Measurements from ENCODE around the gene LRIT1. TPM values are rescaled to one million over a fixed set of nuclear protein-coding genes. Genes with fewer than 3 reads are reported as not detected.

The LRIT1 gene
- total RNA-seq, 4 donors from 2014 or later, result 0.19 to 0.34 TPM; not detected in 2

GRCh38 chr10:84198206-84198915 is 43.0 kb downstream of the LRIT1 start:
- H3K27ac ChIP-seq, result no peak overlapping the region

GRCh38 chr10:84197643-84198042 is 43.7 kb downstream of the LRIT1 start:
- no peaks in the 10 kb centered on the region for H3K9me3 ChIP-seq
- H3K27me3 ChIP-seq, result peaks cover 0 to 35% (median 6%) of the 10 kb centered on the region in 4 donors
- peaks cover 0 to 16% (median 0%) of the 10 kb centered on the region in 3 donors for H3K36me3 ChIP-seq
- H3K27ac ChIP-seq, result no peak overlapping the region
- H3K4me3 ChIP-seq, result no peak overlapping the region
- 49 to 100% methylated on average over 1 to 3 of the region's 5 CpGs for WGBS, 2 donors
- TF ChIP-seq CTCF (IDR thresholded peaks at IDR 0.05), result no peak
- no peak for TF ChIP-seq POLR2A (IDR thresholded peaks at IDR 0.05)
- intact Hi-C loops (cut with DNase I), result no loop called here
- H3K4me1 ChIP-seq, result peaks cover 0 to 41% (median 10%) of the 10 kb centered on the region in 3 donors
- no peak for DNase-seq

More at GRCh38 chr10:84198206-84198915, 43.0 kb downstream of the LRIT1 start:
- no peaks in the 10 kb centered on the region for H3K9me3 ChIP-seq
- 82 to 90% methylated on average over 6 to 7 of the region's 7 CpGs for WGBS, 2 donors
- no peak for DNase-seq
- no peak for TF ChIP-seq POLR2A (IDR thresholded peaks at IDR 0.05)
- no peak for TF ChIP-seq CTCF (IDR thresholded peaks at IDR 0.05)
- H3K27me3 ChIP-seq, result peaks cover 0 to 28% (median 6%) of the 10 kb centered on the region in 4 donors
- peaks cover 0 to 16% (median 0%) of the 10 kb centered on the region in 3 donors for H3K36me3 ChIP-seq
- peaks cover 0 to 41% (median 10%) of the 10 kb centered on the region in 3 donors for H3K4me1 ChIP-seq
- intact Hi-C loops (cut with DNase I), result no loop called here
- no peak overlapping the region for H3K4me3 ChIP-seq

GRCh38 chr10:84196941-84197340 is 44.4 kb downstream of the LRIT1 start:
- Histone ChIP-seq H3K9me3 (no peaks in the 10 kb centered on the region), H3K27ac (no peak overlapping the region), H3K36me3 (peaks cover 0 to 16% (median 0%) of the 10 kb centered on the region in 3 donors), H3K4me1 (peaks cover 0 to 42% (median 10%) of the 10 kb centered on the region in 3 donors), H3K4me3 (no peak overlapping the region), H3K27me3 (peaks cover 0 to 35% (median 6%) of the 10 kb centered on the region in 4 donors)
- intact Hi-C loops (cut with DNase I), result no loop called here
- no peak for DNase-seq
- 31 to 45% methylated on average over 5 of the region's 5 CpGs for WGBS, 2 donors
- TF ChIP-seq CTCF (IDR thresholded peaks at IDR 0.05), result no peak

GRCh38 chr10:84196083-84196482 is 45.3 kb downstream of the LRIT1 start:
- H3K27ac ChIP-seq, result no peak overlapping the region
- no peak for TF ChIP-seq CTCF (IDR thresholded peaks at IDR 0.05)
- TF ChIP-seq POLR2A (IDR thresholded peaks at IDR 0.05), result no peak
- intact Hi-C loops (cut with DNase I), result no loop called here

GRCh38 chr10:84195044-84195830 is 46.1 kb downstream of the LRIT1 start:
- Histone ChIP-seq H3K4me1 (peaks cover 0 to 57% (median 12%) of the 10 kb centered on the region in 3 donors), H3K4me3 (peak overlapping the region; percentile 40 to 68 (median 54)), H3K27ac (peak overlapping the region in 2 of 4 donors; percentile 14 to 29), H3K27me3 (peaks cover 0 to 35% (median 6%) of the 10 kb centered on the region in 4 donors), H3K36me3 (peaks cover 0 to 6% (median 0%) of the 10 kb centered on the region in 3 donors), H3K9me3 (no peaks in the 10 kb centered on the region)
- TF ChIP-seq POLR2A (IDR thresholded peaks at IDR 0.05) (no peak), CTCF (IDR thresholded peaks at IDR 0.05) (no peak)
- DNase-seq, result no peak
- 0 to 23% methylated on average over 4 to 5 of the region's 43 CpGs for WGBS, 2 donors
- intact Hi-C loops (cut with DNase I), result no loop called here

More at GRCh38 chr10:84196083-84196482, 45.3 kb downstream of the LRIT1 start:
- H3K9me3 ChIP-seq, result no peaks in the 10 kb centered on the region
- peaks cover 0 to 35% (median 6%) of the 10 kb centered on the region in 4 donors for H3K27me3 ChIP-seq
- 21 to 27% methylated on average over 4 of the region's 4 CpGs for WGBS, 2 donors
- H3K36me3 ChIP-seq, result peaks cover 0 to 15% (median 0%) of the 10 kb centered on the region in 3 donors
- H3K4me1 ChIP-seq, result peaks cover 0 to 51% (median 12%) of the 10 kb centered on the region in 3 donors
- no peak overlapping the region for H3K4me3 ChIP-seq
- DNase-seq, result no peak
